Upper lobe of left lung (tissue), 6 donors: ENCODE measurements around the gene RFXANK. TPM values are rescaled to one million over a fixed set of nuclear protein-coding genes. Genes with fewer than 3 reads are reported as not detected.

Experiments used
- ATAC-seq, 2 donors: fragments of 200-7000 bp; cut with Tn5 transposase; one replicate each; pipeline ENCODE4 v1.9.1; 2022; ENCODE audit warnings: mild to moderate bottlenecking in 2 of 2, moderate library complexity in 2 of 2; ENCODE audit not compliant: low FRiP score in 2 of 2
- DNase-seq, 2 donors: peaks; one replicate each; pipeline ENCODE4 v3.0.0-alpha.2; 2019 to 2020
- H3K27ac ChIP-seq, 4 donors: fragments of 200-600 bp; sonication (generic); one replicate each; pipeline ENCODE4 v1.5.1; 2016 to 2019
- H3K27me3 ChIP-seq, 4 donors: fragments of 200-600 bp; sonication (generic); one replicate each; pipeline ENCODE4 v1.5.1; 2017 to 2019
- H3K36me3 ChIP-seq, 4 donors: fragments of 200-600 bp; sonication (generic); one replicate each; pipeline ENCODE4 v1.5.1; 2016 to 2019
- H3K4me1 ChIP-seq, 4 donors: fragments of 200-600 bp; sonication (generic); one replicate each; pipeline ENCODE4 v1.5.1; 2018 to 2019
- H3K4me3 ChIP-seq, 4 donors: fragments of 200-600 bp; sonication (generic); one replicate each; pipeline ENCODE4 v1.5.1; 2017 to 2019; ENCODE audit warnings: mild to moderate bottlenecking in 2 of 4, moderate library complexity in 1 of 4
- H3K9me3 ChIP-seq, 4 donors: fragments of 200-600 bp; sonication (generic); one replicate each; pipeline ENCODE4 v1.5.1; 2018 to 2019
- EP300 ChIP-seq, 4 donors: sonication (generic); formaldehyde crosslinking; IDR thresholded peaks; one replicate each; pipeline ENCODE4 v1.5.1; 2017; ENCODE audit warnings: antibody characterized with exemption in 4 of 4, control low read depth in 2 of 4
- POLR2A ChIP-seq, 4 donors: fragments of 450-650 bp; IDR thresholded peaks; one replicate each; pipeline ENCODE4 v1.5.1; 2016 to 2017; ENCODE audit warnings: antibody characterized with exemption in 4 of 4, mild to moderate bottlenecking in 2 of 4
- POLR2AphosphoS5 ChIP-seq, 2 donors: sonication (generic); formaldehyde crosslinking; IDR thresholded peaks; one replicate each; pipeline ENCODE4 v1.5.1; 2017; ENCODE audit warnings: antibody characterized with exemption in 2 of 2
- WGBS, 2 donors: methylation state at CpG; one replicate each; pipeline ENCODE4 v1.1.5; 2017 to 2018; 5-methylcytosine and 5-hydroxymethylcytosine counted together
- total RNA-seq, 6 donors: library from RNA; depleted of rRNA in 4 of 6; stranded (reverse); fragments of >200 nt in 4 of 6; gene quantifications; one replicate each; pipeline versions ENCODE4 v1.1.0 to v1.2.1, GENCODE V29; 2016 to 2021
- TF ChIP-seq, protein P1 (sequence below), 6 experiments: fragments of 450-650 bp in 4 of 6; fragments of 200-600 bp in 2 of 6; sonication (generic) in 2 of 6; IDR thresholded peaks; one replicate each; pipeline ENCODE4 v1.5.1; 2016 to 2019; ENCODE audit warnings: antibody characterized with exemption in 6 of 6
- donor health status: DM: no; HTN: no; CAD: no; lungs with moderate emphysema.
- donor health status: DM: no; HTN: yes; CAD: no; lungs with severe emphysema.

Gene RFXANK
- total RNA-seq, 6 donors from 2014 or later, result 39.1 to 79.7 (median 67.3) TPM

- Histone ChIP-seq H3K9me3 (no peaks in the 10 kb centered on the region), H3K4me1 (peaks cover 11 to 17% (median 12%) of the 10 kb centered on the region in 4 donors), H3K27ac (no peak overlapping the region), H3K4me3 (no peak overlapping the region), H3K36me3 (peaks cover 0 to 12% (median 4%) of the 10 kb centered on the region in 4 donors), H3K27me3 (peaks cover 0 to 4% (median 0%) of the 10 kb centered on the region in 4 donors)
- no peak for TF ChIP-seq POLR2AphosphoS5 (IDR thresholded peaks at IDR 0.05)
- TF ChIP-seq EP300 (IDR thresholded peaks at IDR 0.05), result no peak
- TF ChIP-seq, protein P1, sequence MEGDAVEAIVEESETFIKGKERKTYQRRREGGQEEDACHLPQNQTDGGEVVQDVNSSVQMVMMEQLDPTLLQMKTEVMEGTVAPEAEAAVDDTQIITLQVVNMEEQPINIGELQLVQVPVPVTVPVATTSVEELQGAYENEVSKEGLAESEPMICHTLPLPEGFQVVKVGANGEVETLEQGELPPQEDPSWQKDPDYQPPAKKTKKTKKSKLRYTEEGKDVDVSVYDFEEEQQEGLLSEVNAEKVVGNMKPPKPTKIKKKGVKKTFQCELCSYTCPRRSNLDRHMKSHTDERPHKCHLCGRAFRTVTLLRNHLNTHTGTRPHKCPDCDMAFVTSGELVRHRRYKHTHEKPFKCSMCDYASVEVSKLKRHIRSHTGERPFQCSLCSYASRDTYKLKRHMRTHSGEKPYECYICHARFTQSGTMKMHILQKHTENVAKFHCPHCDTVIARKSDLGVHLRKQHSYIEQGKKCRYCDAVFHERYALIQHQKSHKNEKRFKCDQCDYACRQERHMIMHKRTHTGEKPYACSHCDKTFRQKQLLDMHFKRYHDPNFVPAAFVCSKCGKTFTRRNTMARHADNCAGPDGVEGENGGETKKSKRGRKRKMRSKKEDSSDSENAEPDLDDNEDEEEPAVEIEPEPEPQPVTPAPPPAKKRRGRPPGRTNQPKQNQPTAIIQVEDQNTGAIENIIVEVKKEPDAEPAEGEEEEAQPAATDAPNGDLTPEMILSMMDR (IDR thresholded peaks at IDR 0.05), result no peak
- no peak for TF ChIP-seq POLR2A (IDR thresholded peaks at IDR 0.05)
- WGBS, 2 donors, result 43 to 47% methylated on average over 10 to 14 of the region's 14 CpGs
- ATAC-seq, result no peak
- DNase-seq, result no peak
These were observed 13.7 kb downstream of the RFXANK start for GRCh38 chr19:19205416-19206410.

DNA sequence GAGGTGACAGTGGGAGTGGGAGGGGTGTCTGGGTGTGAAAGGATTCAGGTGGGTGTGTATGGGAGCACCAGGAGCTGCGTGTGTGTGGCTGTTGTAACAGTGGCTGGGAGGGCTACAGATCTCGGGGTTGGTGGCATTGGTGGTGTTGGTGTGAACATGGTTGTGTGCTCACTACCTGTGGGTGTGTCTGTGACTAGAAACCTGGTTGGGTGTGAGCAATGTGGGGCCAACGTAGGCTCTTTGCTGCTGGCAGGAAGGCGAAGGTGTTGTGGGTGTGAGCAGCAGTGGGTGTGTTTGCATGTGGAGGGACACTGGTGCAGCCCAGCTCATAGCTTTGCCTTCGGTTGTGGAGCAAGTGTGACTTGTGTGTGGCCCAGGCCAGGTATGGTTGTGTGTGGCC, 14.9 kb downstream of the RFXANK start:
- peaks cover 0 to under 1% (median under 1%) of the 10 kb centered on the region in 4 donors for H3K36me3 ChIP-seq
- no peak for TF ChIP-seq POLR2A (IDR thresholded peaks at IDR 0.05)
- no peak for TF ChIP-seq POLR2AphosphoS5 (IDR thresholded peaks at IDR 0.05)
- no peak for TF ChIP-seq EP300 (IDR thresholded peaks at IDR 0.05)
- TF ChIP-seq, protein P1 (IDR thresholded peaks at IDR 0.05), result no peak
- H3K27me3 ChIP-seq, result peaks cover 0 to 10% (median 4%) of the 10 kb centered on the region in 4 donors
- H3K4me1 ChIP-seq, result peaks cover 10 to 12% (median 10%) of the 10 kb centered on the region in 4 donors
- H3K27ac ChIP-seq, result no peak overlapping the region
- no peak for DNase-seq
- no peaks in the 10 kb centered on the region for H3K9me3 ChIP-seq
- H3K4me3 ChIP-seq, result no peak overlapping the region
- WGBS, 2 donors, result 45 to 63% methylated on average over 5 of the region's 5 CpGs
- no peak for ATAC-seq

DNA sequence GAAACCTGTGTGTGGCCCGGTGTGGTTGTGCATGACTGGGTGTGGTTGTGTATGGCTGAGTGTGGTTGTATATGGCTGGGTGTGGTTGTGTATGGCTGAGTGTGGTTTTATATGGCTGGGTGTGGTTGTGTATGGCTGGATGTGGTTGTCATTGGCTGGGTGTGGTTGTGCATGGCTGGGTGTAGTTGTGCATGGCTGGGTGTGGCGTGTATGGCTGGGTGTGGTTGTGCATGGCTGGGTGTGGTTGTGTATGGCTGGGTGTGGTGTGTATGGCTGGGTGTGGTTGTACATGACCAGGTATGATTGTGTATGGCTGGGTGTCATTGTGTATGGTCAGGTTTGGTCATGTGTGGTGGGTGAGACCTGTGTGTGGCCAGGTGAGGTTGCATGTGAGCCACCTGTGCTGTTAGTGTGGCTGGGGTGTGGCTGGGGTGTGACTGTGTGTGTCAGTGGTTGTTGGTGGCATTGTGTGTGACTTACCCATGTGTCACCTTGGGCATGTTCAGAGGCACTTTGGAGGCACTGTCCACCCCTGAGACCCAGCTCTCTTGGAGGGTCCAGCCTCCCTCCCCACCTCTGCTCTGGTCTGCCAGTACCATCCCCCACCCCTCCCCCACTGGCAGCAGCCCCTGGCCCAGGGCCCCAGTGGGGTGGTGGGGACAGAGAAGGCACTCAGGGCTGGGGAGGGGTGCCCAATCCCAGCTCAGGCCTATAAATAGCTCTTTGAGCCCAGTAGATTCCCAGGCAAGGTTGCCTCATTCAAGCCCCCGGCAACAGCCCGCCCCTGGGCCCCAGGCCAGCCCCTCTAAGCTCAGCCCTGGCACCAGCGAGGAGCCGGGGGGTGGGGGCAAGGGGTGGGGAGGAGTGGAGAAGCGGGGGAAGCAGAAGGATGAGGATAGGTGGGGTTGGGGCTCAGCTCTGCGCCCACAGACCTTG, 15.8 kb downstream of the RFXANK start:
- ATAC-seq (no peak), DNase-seq (no peak)
- H3K27me3 ChIP-seq, result peaks cover 0 to 19% (median 9%) of the 10 kb centered on the region in 4 donors
- TF ChIP-seq POLR2A (IDR thresholded peaks at IDR 0.05) (no peak), EP300 (IDR thresholded peaks at IDR 0.05) (no peak), POLR2AphosphoS5 (IDR thresholded peaks at IDR 0.05) (no peak)
- TF ChIP-seq, protein P1 (IDR thresholded peaks at IDR 0.05), result no peak
- WGBS, 2 donors, result 54 to 77% methylated on average over 4 to 8 of the region's 8 CpGs
- H3K9me3 ChIP-seq, result no peaks in the 10 kb centered on the region
- no peak overlapping the region for H3K27ac ChIP-seq
- no peaks in the 10 kb centered on the region for H3K36me3 ChIP-seq
- no peak overlapping the region for H3K4me3 ChIP-seq
- H3K4me1 ChIP-seq, result peaks cover under 1 to 3% (median under 1%) of the 10 kb centered on the region in 4 donors

DNA sequence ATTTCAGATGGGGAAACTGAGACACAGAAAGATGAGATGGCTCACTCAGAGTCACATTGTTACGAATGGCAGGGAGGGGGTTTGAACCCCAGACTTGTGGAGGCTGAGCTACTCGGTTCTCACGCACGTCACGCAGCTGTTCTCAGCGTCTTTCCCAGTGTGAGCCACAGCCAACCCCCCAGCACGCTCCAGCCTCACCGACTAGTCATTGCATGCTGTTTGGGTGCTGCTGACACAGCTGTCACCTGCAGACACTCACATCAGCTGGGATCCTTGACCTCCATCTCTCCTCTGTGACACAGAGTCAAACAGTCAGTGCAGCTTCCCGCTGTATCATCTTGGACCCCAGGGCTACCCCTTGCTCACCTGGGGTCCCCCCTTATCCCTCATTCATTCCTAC, 17.3 kb downstream of the RFXANK start:
- ATAC-seq, result no peak
- TF ChIP-seq POLR2A (IDR thresholded peaks at IDR 0.05) (no peak), POLR2AphosphoS5 (IDR thresholded peaks at IDR 0.05) (no peak), EP300 (IDR thresholded peaks at IDR 0.05) (no peak)
- TF ChIP-seq, protein P1 (IDR thresholded peaks at IDR 0.05), result no peak
- H3K9me3 ChIP-seq, result no peaks in the 10 kb centered on the region
- no peak overlapping the region for H3K27ac ChIP-seq
- H3K36me3 ChIP-seq, result no peaks in the 10 kb centered on the region
- WGBS, 2 donors, result 56 to 57% methylated on average over 9 of the region's 9 CpGs
- no peak for DNase-seq
- peaks cover 0 to 33% (median 9%) of the 10 kb centered on the region in 4 donors for H3K27me3 ChIP-seq
- no peaks in the 10 kb centered on the region for H3K4me1 ChIP-seq
- no peak overlapping the region for H3K4me3 ChIP-seq
